CD14-positive monocyte (primary cell): Measurements from ENCODE around the gene DNAJB11. TPM values are rescaled to one million over a fixed set of nuclear protein-coding genes. Genes with fewer than 3 reads are reported as not detected.

Source experiments
- DNase-seq, 3 donors: peaks; one replicate each; pipeline ENCODE4 v3.0.0-alpha.2; 2011 to 2022
- H2AFZ ChIP-seq: 2 replicates; pipeline ENCODE4 v1.6.0; 2012; ENCODE audit warnings: mild to moderate bottlenecking, low read depth, low read length, inconsistent platforms; ENCODE audit not compliant: insufficient read depth, poor library complexity, severe bottlenecking
- H3K27ac ChIP-seq, 2 donors: 1 replicate in 1 of 2; 2 replicates in 1 of 2; pipeline ENCODE4 v1.5.1; 2012 to 2013; ENCODE audit warnings: low read length in 2 of 2, control low read depth in 1 of 2, inconsistent platforms in 1 of 2, low read depth in 1 of 2, mild to moderate bottlenecking in 1 of 2
- H3K27me3 ChIP-seq, 2 donors: one replicate each; pipeline versions ENCODE4 v1.6.0 to v1.6.1; 2011 to 2013; ENCODE audit warnings: low read length in 2 of 2; ENCODE audit not compliant: control insufficient read depth in 2 of 2, insufficient read depth in 2 of 2
- H3K36me3 ChIP-seq, 2 donors: replicated peaks in 1 of 2; 1 replicate in 1 of 2; 2 replicates in 1 of 2; pipeline versions ENCODE4 v1.5.1 to v1.6.1; 2012 to 2013; ENCODE audit warnings: low read length in 2 of 2, control low read depth in 1 of 2, inconsistent platforms in 1 of 2, mild to moderate bottlenecking in 1 of 2; ENCODE audit not compliant: insufficient read depth in 2 of 2, control insufficient read depth in 1 of 2
- H3K4me1 ChIP-seq, 2 donors: 1 replicate in 1 of 2; 2 replicates in 1 of 2; pipeline versions ENCODE4 v1.5.1 to v1.6.1; 2012 to 2013; ENCODE audit warnings: low read length in 2 of 2, control low read depth in 1 of 2, inconsistent platforms in 1 of 2, mild to moderate bottlenecking in 1 of 2, moderate library complexity in 1 of 2; ENCODE audit not compliant: insufficient read depth in 2 of 2, control insufficient read depth in 1 of 2
- H3K4me2 ChIP-seq: replicated peaks from 2 replicates; pipeline ENCODE3; 2012; ENCODE audit warnings: low read length, moderate library complexity, mild to moderate bottlenecking; ENCODE audit not compliant: poor library complexity, severe bottlenecking; ENCODE audit errors: extremely low read depth
- H3K4me3 ChIP-seq, 3 experiments: fragments of 200-600 bp in 1 of 3; sonication (generic) in 1 of 3; replicated peaks in 1 of 3; 1 replicate in 2 of 3; 2 replicates in 1 of 3; pipeline ENCODE4 v1.5.1; 2011 to 2013; ENCODE audit warnings: low read length in 3 of 3, mild to moderate bottlenecking in 3 of 3, control low read depth in 2 of 3, low read depth in 2 of 3, inconsistent platforms in 1 of 3, moderate library complexity in 1 of 3
- H3K79me2 ChIP-seq: 2 replicates; pipeline ENCODE4 v1.6.0; 2012; ENCODE audit warnings: mild to moderate bottlenecking, control low read depth, inconsistent platforms, low read length, moderate library complexity; ENCODE audit not compliant: insufficient read depth
- H3K9ac ChIP-seq: 2 replicates; pipeline ENCODE4 v1.6.0; 2017; ENCODE audit warnings: low read length, mild to moderate bottlenecking; ENCODE audit not compliant: insufficient read depth, poor library complexity, severe bottlenecking
- H3K9me3 ChIP-seq, 2 donors: replicated peaks in 1 of 2; 1 replicate in 1 of 2; 2 replicates in 1 of 2; pipeline versions ENCODE4 v1.5.1 to v1.6.1; 2012 to 2013; ENCODE audit warnings: low read length in 2 of 2, control low read depth in 1 of 2; ENCODE audit not compliant: control insufficient read depth in 1 of 2, insufficient read depth in 1 of 2
- H4K20me1 ChIP-seq: 2 replicates; pipeline ENCODE4 v1.6.0; 2012; ENCODE audit warnings: mild to moderate bottlenecking, low read length, control low read depth, moderate library complexity; ENCODE audit not compliant: insufficient read depth
- H3K27ac Mint-ChIP-seq, 7 donors: one replicate each; pipeline ENCODE4 v1.8.0; 2020; ENCODE audit warnings: mild to moderate bottlenecking in 7 of 7, mixed read lengths in 7 of 7, moderate library complexity in 6 of 7, inconsistent platforms in 2 of 7
- H3K27me3 Mint-ChIP-seq, 3 donors: one replicate each; pipeline ENCODE4 v1.8.0; 2021 to 2022; ENCODE audit warnings: low read depth in 3 of 3, mild to moderate bottlenecking in 3 of 3, mixed read lengths in 3 of 3, moderate library complexity in 3 of 3, inconsistent platforms in 1 of 3
- H3K36me3 Mint-ChIP-seq, 2 donors: one replicate each; pipeline ENCODE4 v1.8.0; 2020; ENCODE audit warnings: mixed read lengths in 2 of 2, inconsistent platforms in 1 of 2, mild to moderate bottlenecking in 1 of 2
- H3K4me1 Mint-ChIP-seq: one replicate; pipeline ENCODE4 v1.8.0; 2020; ENCODE audit warnings: mild to moderate bottlenecking, mixed read lengths
- H3K4me3 Mint-ChIP-seq, 2 donors: one replicate each; pipeline ENCODE4 v1.8.0; 2020; ENCODE audit warnings: mild to moderate bottlenecking in 2 of 2, mixed read lengths in 2 of 2, moderate library complexity in 1 of 2
- H3K9me3 Mint-ChIP-seq, 7 donors: one replicate each; pipeline ENCODE4 v1.8.0; 2020 to 2022; ENCODE audit warnings: mixed read lengths in 7 of 7, mild to moderate bottlenecking in 6 of 7, moderate library complexity in 6 of 7, inconsistent platforms in 2 of 7
- CTCF ChIP-seq: fragments of 200-600 bp; IDR thresholded peaks from one replicate; pipeline ENCODE4 v1.8.0; 2022; ENCODE audit warnings: antibody characterized with exemption, mild to moderate bottlenecking
- WGBS: methylation state at CpG from one replicate; pipeline ENCODE4 v1.1.5; 2013; ENCODE audit warnings: missing lambda C conversion rate; ENCODE audit not compliant: insufficient coverage; 5-methylcytosine and 5-hydroxymethylcytosine counted together
- intact Hi-C, 2 donors: fragments of 100-400 bp; cut with micrococcal nuclease; formaldehyde crosslinking; loops; one replicate each; pipeline versions ENCODE4 v1.15.0 to v1.15.1; 2023
- polyA minus RNA-seq: library from RNA; depleted of rRNA, polyadenylated mRNA; stranded (reverse); fragments of >200 nt; gene quantifications from 2 replicates; pipeline ENCODE4 v1.2.3, GENCODE V29; 2012
- polyA plus RNA-seq, 3 donors: library from polyadenylated mRNA; depleted of rRNA in 1 of 3; unstranded in 2 of 3; stranded (reverse) in 1 of 3; fragments of 300-500 nt in 2 of 3; fragments of >200 nt in 1 of 3; fragmentation: Illumina TruSeq in 2 of 3; gene quantifications; 1 replicate in 2 of 3; 2 replicates in 1 of 3; pipeline ENCODE4 v1.2.3, GENCODE V29; 2012 to 2021
- total RNA-seq, 12 experiments: library from RNA in 1 of 12; stranded (reverse) in 1 of 12; fragments of 120-200 nt in 1 of 12; gene quantifications; one replicate each; pipeline ENCODE4 v1.2.4 and lab custom pipeline; 2013 to 2026; ENCODE audit warnings: mixed read lengths in 6 of 12, inconsistent platforms in 1 of 12

The DNAJB11 gene
- 42.6 TPM for total RNA-seq (2013)
- 10 to 100 TPM; 32.5 to 45.8 (median 44.6) TPM for polyA plus RNA-seq
- polyA minus RNA-seq = 22.4 and 29.1 TPM in 2 replicates
- 22.6 to 82.3 (median 55.6) reads per million in 11 experiments for total RNA-seq (lab: John Stamatoyannopoulos, UW)

GRCh38 chr3:186570096-186570940, at the start of gene DNAJB11:
TSS of gene DNAJB11 (plus strand) at chr3:186570720. CDS start at chr3:186570898, 178 bp downstream.
- H3K4me1 ChIP-seq = peaks cover 30 to 41% of the 10 kb centered on the region in 2 donors
- peak within 1 kb of the TSS; percentile 96 to 97 for H3K4me3 Mint-ChIP-seq
- H2AFZ ChIP-seq = peak within 1 kb of the TSS; percentile 92
- H3K36me3 Mint-ChIP-seq = peaks cover 24 to 32% of the 10 kb centered on the region in 2 donors
- no peaks in the 10 kb centered on the region for H3K27me3 ChIP-seq
- peak within 1 kb of the TSS; percentile 99 for H3K4me2 ChIP-seq
- peak; percentile 99 to 100 (median 100) for DNase-seq
- peak within 1 kb of the TSS; percentile 99 for H3K9ac ChIP-seq
- intact Hi-C loops = loop anchor here in 1 of 2 donors (10.0 kb wide), 1 partner anchor 214 kb away; the partner anchor contains the start of gene EIF4A2
- H3K9me3 ChIP-seq = no peaks in the 10 kb centered on the region
- H3K27ac ChIP-seq = peak within 1 kb of the TSS; percentile 52 to 94
- TF ChIP-seq CTCF = no peak
- H3K27me3 Mint-ChIP-seq = no peaks in the 10 kb centered on the region
- peak within 1 kb of the TSS; percentile 78 to 96 (median 88) for H3K4me3 ChIP-seq
- peaks cover 35% of the 10 kb centered on the region for H3K4me1 Mint-ChIP-seq
- peak within 1 kb of the TSS; percentile 92 to 99 (median 97) for H3K27ac Mint-ChIP-seq
- H4K20me1 ChIP-seq = no peaks in the 10 kb centered on the region
- peaks cover 62% of the 10 kb centered on the region for H3K79me2 ChIP-seq
- under 1% methylated on average over 53 of the region's 59 CpGs for WGBS
- H3K9me3 Mint-ChIP-seq = no peaks in the 10 kb centered on the region
- H3K36me3 ChIP-seq = peaks cover 20 to 31% of the 10 kb centered on the region in 2 donors

GRCh38 chr3:186520957-186521842, 49.3 kb upstream of the DNAJB11 start:
- peaks cover 0 to 6% of the 10 kb centered on the region in 2 donors for H3K36me3 Mint-ChIP-seq
- H4K20me1 ChIP-seq = no peaks in the 10 kb centered on the region
- peaks cover 1 to 6% (median 1%) of the 10 kb centered on the region in 3 donors for H3K27me3 Mint-ChIP-seq
- H3K27ac ChIP-seq = no peak overlapping the region
- no peak overlapping the region for H3K4me3 Mint-ChIP-seq
- H3K9me3 ChIP-seq = peaks cover 11 to 13% of the 10 kb centered on the region in 2 donors
- H2AFZ ChIP-seq = no peak overlapping the region
- no peaks in the 10 kb centered on the region for H3K27me3 ChIP-seq
- no peaks in the 10 kb centered on the region for H3K79me2 ChIP-seq
- H3K4me1 ChIP-seq = peaks cover 4 to 8% of the 10 kb centered on the region in 2 donors
- H3K4me2 ChIP-seq = no peak overlapping the region
- intact Hi-C loops = no loop called here
- H3K36me3 ChIP-seq = no peaks in the 10 kb centered on the region
- 94% methylated on average over 10 of the region's 10 CpGs for WGBS
- no peak overlapping the region for H3K4me3 ChIP-seq
- TF ChIP-seq CTCF = no peak
- no peak for DNase-seq
- H3K4me1 Mint-ChIP-seq = peaks cover 10% of the 10 kb centered on the region
- H3K9me3 Mint-ChIP-seq = peaks cover 5 to 13% (median 12%) of the 10 kb centered on the region in 7 donors
- H3K9ac ChIP-seq = no peak overlapping the region
- H3K27ac Mint-ChIP-seq = peak overlapping the region in 2 of 7 donors; percentile 12 to 51
